Sigmoid colon (tissue), 7 donors: ENCODE results near the gene BGLAP. TPM values are rescaled to one million over a fixed set of nuclear protein-coding genes. Genes with fewer than 3 reads are reported as not detected.
A peak's percentile ranks its signal among the peaks of the same experiment; 100 is the strongest.

Source experiments
- DNase-seq: peaks from one replicate; pipeline ENCODE4 v3.0.0-alpha.2; 2019
- H3K27ac ChIP-seq, 4 donors: fragments of 200-600 bp; sonication (generic); one replicate each; pipeline ENCODE4 v1.5.1; 2016 to 2019; ENCODE audit warnings: mild to moderate bottlenecking in 1 of 4
- H3K27me3 ChIP-seq, 3 donors: fragments of 200-600 bp; sonication (generic); one replicate each; pipeline ENCODE4 v1.5.1; 2019; ENCODE audit warnings: mild to moderate bottlenecking in 1 of 3
- H3K36me3 ChIP-seq, 4 donors: fragments of 200-600 bp; sonication (generic); one replicate each; pipeline ENCODE4 v1.5.1; 2016 to 2019
- H3K4me1 ChIP-seq, 4 donors: fragments of 200-600 bp; sonication (generic); one replicate each; pipeline ENCODE4 v1.5.1; 2017 to 2019
- H3K4me3 ChIP-seq, 4 donors: fragments of 200-600 bp; sonication (generic); one replicate each; pipeline ENCODE4 v1.5.1; 2017 to 2019; ENCODE audit warnings: mild to moderate bottlenecking in 2 of 4, moderate library complexity in 1 of 4
- H3K9me3 ChIP-seq, 4 donors: fragments of 200-600 bp in 3 of 4; sonication (generic) in 3 of 4; one replicate each; pipeline versions ENCODE4 v1.5.1 to v1.6.1; 2013 to 2019
- CTCF ChIP-seq, 4 experiments: fragments of 450-650 bp in 3 of 4; fragments of 200-600 bp in 1 of 4; IDR thresholded peaks; one replicate each; pipeline ENCODE4 v1.5.1; 2016 to 2019; ENCODE audit warnings: antibody characterized with exemption in 4 of 4, mild to moderate bottlenecking in 3 of 4, moderate library complexity in 2 of 4
- EP300 ChIP-seq, 4 donors: sonication (generic); formaldehyde crosslinking; IDR thresholded peaks; one replicate each; pipeline ENCODE4 v1.6.1; 2017; ENCODE audit warnings: antibody characterized with exemption in 4 of 4
- POLR2A ChIP-seq, 2 donors: fragments of 450-650 bp; IDR thresholded peaks; one replicate each; pipeline ENCODE4 v1.6.1; 2016; ENCODE audit warnings: antibody characterized with exemption in 2 of 2, mild to moderate bottlenecking in 2 of 2, moderate library complexity in 2 of 2
- POLR2AphosphoS5 ChIP-seq, 4 donors: sonication (generic); formaldehyde crosslinking; IDR thresholded peaks; one replicate each; pipeline ENCODE4 v1.6.1; 2017; ENCODE audit warnings: antibody characterized with exemption in 4 of 4
- WGBS, 2 donors: extraction: QIAGEN DNeasy Blood & Tissue Kit; methylation state at CpG; one replicate each; pipeline ENCODE4 v1.1.7; 2013; 5-methylcytosine and 5-hydroxymethylcytosine counted together
- intact Hi-C: fragments of 100-400 bp; cut with DNase I; formaldehyde crosslinking; loops from one replicate; pipeline ENCODE4 v1.15.1; 2023
- polyA plus RNA-seq, 3 donors: library from polyadenylated mRNA; stranded (reverse); fragments of 200-250 nt; gene quantifications; one replicate each; pipeline ENCODE4 v1.2.3, GENCODE V29; 2013
- small RNA-seq, 3 donors: library from RNA; depleted of rRNA; stranded (forward); fragments of <200 nt; gene quantifications; one replicate each; pipeline ENCODE3, GENCODE V24; 2016
- total RNA-seq, 4 donors: library from RNA; depleted of rRNA; stranded (reverse); fragments of >200 nt; gene quantifications; one replicate each; pipeline ENCODE4 v1.1.0, GENCODE V29; 2016
- donor health status: healthy with polysubstance abuse.
- donor health status: Bipolar disorder and iron deficiency.
- donor health status: healthy.

Gene BGLAP
- total and polyA plus RNA-seq, 7 donors, result 1.0 to 15.9 (median 4.3) TPM; not detected in 2

GRCh38 chr1:156289857-156290256, 47.9 kb downstream of the BGLAP start:
- Histone ChIP-seq H3K4me3 (no peak overlapping the region), H3K9me3 (no peaks in the 10 kb centered on the region), H3K27ac (no peak overlapping the region), H3K36me3 (peaks cover 0 to 9% (median 0%) of the 10 kb centered on the region in 4 donors), H3K27me3 (no peaks in the 10 kb centered on the region), H3K4me1 (peaks cover 0 to 35% (median 26%) of the 10 kb centered on the region in 4 donors)
- no peak for TF ChIP-seq CTCF (IDR thresholded peaks at IDR 0.05)
- no peak for TF ChIP-seq POLR2A (IDR thresholded peaks at IDR 0.05)
- TF ChIP-seq POLR2AphosphoS5 (IDR thresholded peaks at IDR 0.05), result no peak
- TF ChIP-seq EP300 (IDR thresholded peaks at IDR 0.05), result no peak
- no peak for DNase-seq
- intact Hi-C loops, result no loop called here

GRCh38 chr1:156291226-156292061, 49.5 kb downstream of the BGLAP start:
- intact Hi-C loops, result no loop called here

More at GRCh38 chr1:156291226-156292061, 49.5 kb downstream of the BGLAP start:
- TF ChIP-seq POLR2A (IDR thresholded peaks at IDR 0.05), result peak in 1 of 2 donors; percentile 20
- no peak for TF ChIP-seq CTCF (IDR thresholded peaks at IDR 0.05)
- no peak for TF ChIP-seq EP300 (IDR thresholded peaks at IDR 0.05)
- TF ChIP-seq POLR2AphosphoS5 (IDR thresholded peaks at IDR 0.05), result peak; percentile 45 to 67 (median 62)
- Histone ChIP-seq H3K9me3 (no peaks in the 10 kb centered on the region), H3K4me3 (peak overlapping the region; percentile 36 to 56 (median 55)), H3K36me3 (peaks cover 0 to 9% (median 0%) of the 10 kb centered on the region in 4 donors), H3K4me1 (peaks cover 0 to 46% (median 35%) of the 10 kb centered on the region in 4 donors), H3K27me3 (no peaks in the 10 kb centered on the region), H3K27ac (peak overlapping the region; percentile 83 to 87 (median 86))
- peak; percentile 95 for DNase-seq
- WGBS, 2 donors, result 13 to 34% methylated on average over 37 of the region's 37 CpGs

Small RNA genes within 50 kb of the gene (small RNA-seq; reads per million reads assigned to genes)
- gene RF00568, result 0 reads per million in 3 donors

Other genes with a start within 250 kb of the BGLAP start
- gene SSR2, start 221.2 kb upstream of the BGLAP start, total RNA-seq, result 100 to 1,000 TPM; 115 to 338 (median 233) TPM
- gene SSR2, start 221.2 kb upstream of the BGLAP start, polyA plus RNA-seq, result 100 to 1,000 TPM; 157 to 274 (median 231) TPM
- gene UBQLN4, start 188.4 kb upstream of the BGLAP start, total RNA-seq, result 10 to 100 TPM; 13.9 to 23.6 (median 19.8) TPM
- gene UBQLN4, start 188.4 kb upstream of the BGLAP start, polyA plus RNA-seq, result 10 to 100 TPM; 11.4 to 21.5 (median 14.8) TPM
- gene LAMTOR2, start 187.4 kb upstream of the BGLAP start, total RNA-seq, result 10 to 100 TPM; 55.4 to 86.4 (median 71.3) TPM
- 100 to 1,000 TPM; 142 to 245 (median 199) TPM for gene LAMTOR2, start 187.4 kb upstream of the BGLAP start, polyA plus RNA-seq
- gene RAB25, start 181.0 kb upstream of the BGLAP start, total RNA-seq, result not detected
- 100 to 1,000 TPM; 187 to 237 (median 201) TPM for gene RAB25, start 181.0 kb upstream of the BGLAP start, polyA plus RNA-seq
- under 1 TPM; 0.27 to 0.36 (median 0.30) TPM for gene MEX3A, start 159.7 kb upstream of the BGLAP start, total RNA-seq
- 1 to 10 TPM in 1 of 3 donors, under 1 TPM in 2; 0.23 to 1.5 (median 0.60) TPM for gene MEX3A, start 159.7 kb upstream of the BGLAP start, polyA plus RNA-seq
- gene LMNA, start 127.5 kb upstream of the BGLAP start, total RNA-seq, result 100 to 1,000 TPM; 129 to 241 (median 196) TPM
- gene LMNA, start 127.5 kb upstream of the BGLAP start, polyA plus RNA-seq, result 100 to 1,000 TPM; 108 to 229 (median 142) TPM
- gene SEMA4A, start 88.6 kb upstream of the BGLAP start, total RNA-seq, result 1 to 10 TPM; 1.6 to 2.9 (median 1.8) TPM
- 1 to 10 TPM; 1.4 to 6.3 (median 1.8) TPM for gene SEMA4A, start 88.6 kb upstream of the BGLAP start, polyA plus RNA-seq
- 10 to 100 TPM in 1 of 4 donors, 1 to 10 TPM in 3; 8.6 to 13.3 (median 9.4) TPM for gene SLC25A44, start 48.1 kb upstream of the BGLAP start, total RNA-seq
- gene SLC25A44, start 48.1 kb upstream of the BGLAP start, polyA plus RNA-seq, result 10 to 100 TPM in 2 of 3 donors, 1 to 10 TPM in 1; 7.8 to 15.3 (median 11.8) TPM
- gene PMF1, start 29.2 kb upstream of the BGLAP start, total RNA-seq, result 10 to 100 TPM; 41.1 to 61.2 (median 50.8) TPM
- 10 to 100 TPM; 46.2 to 75.1 (median 60.7) TPM for gene PMF1, start 29.2 kb upstream of the BGLAP start, polyA plus RNA-seq
- 1 to 10 TPM in 3 of 4 donors, under 1 TPM in 1; 0.99 to 7.7 (median 7.2) TPM for gene PAQR6, start 5.9 kb downstream of the BGLAP start, total RNA-seq
- gene PAQR6, start 5.9 kb downstream of the BGLAP start, polyA plus RNA-seq, result 1 to 10 TPM in 2 of 3 donors, under 1 TPM in 1; 0.69 to 3.4 (median 3.0) TPM
- 10 to 100 TPM; 36.7 to 59.0 (median 46.5) TPM for gene SMG5, start 40.6 kb downstream of the BGLAP start, total RNA-seq
- gene SMG5, start 40.6 kb downstream of the BGLAP start, polyA plus RNA-seq, result 10 to 100 TPM; 25.2 to 78.2 (median 30.3) TPM
- 1 to 10 TPM in 2 of 4 donors, under 1 TPM in 2; 0.41 to 1.5 (median 0.91) TPM for gene TMEM79, start 42.1 kb downstream of the BGLAP start, total RNA-seq
- gene TMEM79, start 42.1 kb downstream of the BGLAP start, polyA plus RNA-seq, result 1 to 10 TPM; 1.8 to 5.6 (median 2.3) TPM
- 10 to 100 TPM; 33.3 to 49.2 (median 41.1) TPM for gene GLMP, start 53.5 kb downstream of the BGLAP start, total RNA-seq
- 10 to 100 TPM; 34.8 to 53.2 (median 36.0) TPM for gene GLMP, start 53.5 kb downstream of the BGLAP start, polyA plus RNA-seq
- not detected for gene VHLL, start 57.1 kb downstream of the BGLAP start, total RNA-seq
- not detected for gene VHLL, start 57.1 kb downstream of the BGLAP start, polyA plus RNA-seq
- 100 to 1,000 TPM; 155 to 253 (median 197) TPM for gene CCT3, start 96.1 kb downstream of the BGLAP start, total RNA-seq
- 100 to 1,000 TPM in 2 of 3 donors, 10 to 100 TPM in 1; 94.3 to 155 (median 123) TPM for gene CCT3, start 96.1 kb downstream of the BGLAP start, polyA plus RNA-seq
- 1 to 10 TPM in 1 of 4 donors, not detected in 3; 1.1 TPM for gene TSACC, start 96.3 kb downstream of the BGLAP start, total RNA-seq
- under 1 TPM in 1 of 3 donors, not detected in 2; 0.48 TPM for gene TSACC, start 96.3 kb downstream of the BGLAP start, polyA plus RNA-seq
- gene RHBG, start 127.0 kb downstream of the BGLAP start, total RNA-seq, result not detected
- gene RHBG, start 127.0 kb downstream of the BGLAP start, polyA plus RNA-seq, result not detected